H1 (cell line): ENCODE data around the gene TBC1D22A. TPM values are rescaled to one million over a fixed set of nuclear protein-coding genes. Genes with fewer than 3 reads are reported as not detected.

Source experiments
- CTCF ChIA-PET: fragments of 300-600 bp; sonication (Branson Sonifier 250); formaldehyde crosslinking; loops from one replicate; lab custom pipeline; 2021; ENCODE audit not compliant: partially characterized antibody; lab: Charles Lee
- POLR2A ChIA-PET: fragments of 300-600 bp; sonication (Branson Sonifier 250); formaldehyde crosslinking; loops from one replicate; lab custom pipeline; 2021; ENCODE audit warnings: inconsistent platforms; ENCODE audit not compliant: partially characterized antibody; lab: Charles Lee
- DNase-seq, 2 experiments: peaks; one replicate each; pipeline versions ENCODE4 v3.0.0 to v3.0.0-alpha.2; 2010 to 2022; ENCODE audit warnings: low spot score in 2 of 2, low read depth in 1 of 2, mixed read lengths in 1 of 2
- FAIRE-seq: peaks from 2 replicates; lab custom pipeline; 2011; peaks lifted over from hg19 to GRCh38; lab: Jason Lieb, UNC
- H2AFZ ChIP-seq: 2 replicates; pipeline ENCODE4 v1.8.1; 2012; ENCODE audit warnings: low read length, inconsistent platforms
- H2AK5ac ChIP-seq: 2 replicates; pipeline ENCODE4 v1.6.1; 2013; ENCODE audit warnings: low read depth, low read length
- H2BK120ac ChIP-seq: replicated peaks from 2 replicates; pipeline ENCODE3; 2013; ENCODE audit warnings: low read depth, low read length, inconsistent platforms
- H2BK12ac ChIP-seq: 2 replicates; pipeline ENCODE4 v1.6.1; 2013; ENCODE audit warnings: low read depth, low read length
- H2BK15ac ChIP-seq: 2 replicates; pipeline ENCODE4 v1.6.1; 2013; ENCODE audit warnings: low read length
- H2BK20ac ChIP-seq: 2 replicates; pipeline ENCODE4 v1.6.1; 2013; ENCODE audit warnings: low read length
- H2BK5ac ChIP-seq: 2 replicates; pipeline ENCODE4 v1.6.1; 2013; ENCODE audit warnings: low read depth, low read length
- H3K14ac ChIP-seq: 2 replicates; pipeline ENCODE4 v1.6.1; 2013; ENCODE audit warnings: inconsistent platforms; ENCODE audit not compliant: insufficient read length
- H3K18ac ChIP-seq: 2 replicates; pipeline ENCODE4 v1.6.1; 2013; ENCODE audit warnings: low read length; ENCODE audit errors: extremely low read depth
- H3K23ac ChIP-seq: 2 replicates; pipeline ENCODE4 v1.6.1; 2013; ENCODE audit warnings: inconsistent platforms; ENCODE audit not compliant: insufficient read length
- H3K23me2 ChIP-seq: 2 replicates; pipeline ENCODE4 v1.6.1; 2013; ENCODE audit warnings: low read depth, low read length
- H3K27ac ChIP-seq: 2 replicates; pipeline ENCODE4 v1.6.1; 2011; ENCODE audit warnings: low read depth, low read length, inconsistent platforms
- H3K27me3 ChIP-seq, 4 experiments: replicated peaks in 1 of 4; 1 replicate in 1 of 4; 2 replicates in 3 of 4; pipeline versions ENCODE4 v1.6.1 to v1.8.1; 2011 to 2013; ENCODE audit warnings: low read length in 3 of 4, mild to moderate bottlenecking in 3 of 4, inconsistent platforms in 2 of 4, mixed read lengths in 2 of 4, moderate library complexity in 1 of 4; ENCODE audit not compliant: control insufficient read depth in 3 of 4, insufficient read depth in 3 of 4; ENCODE audit errors: extremely low read depth in 1 of 4
- H3K36me3 ChIP-seq, 4 experiments: 2 replicates each; pipeline versions ENCODE4 v1.6.1 to v1.8.1; 2011 to 2013; ENCODE audit warnings: mild to moderate bottlenecking in 4 of 4, low read length in 3 of 4, moderate library complexity in 2 of 4, control low read depth in 1 of 4, inconsistent platforms in 1 of 4; ENCODE audit not compliant: insufficient read depth in 4 of 4, control insufficient read depth in 2 of 4
- H3K4ac ChIP-seq: replicated peaks from 2 replicates; pipeline ENCODE3; 2013; ENCODE audit warnings: low read length, low read depth, mixed read lengths, inconsistent platforms; ENCODE audit not compliant: insufficient read length
- H3K4me1 ChIP-seq, 4 experiments: replicated peaks in 1 of 4; 1 replicate in 1 of 4; 2 replicates in 3 of 4; pipeline versions ENCODE4 v1.6.1 to v1.8.1; 2011 to 2013; ENCODE audit warnings: low read length in 3 of 4, inconsistent platforms in 2 of 4, mixed read lengths in 1 of 4; ENCODE audit not compliant: insufficient read depth in 4 of 4, control insufficient read depth in 3 of 4
- H3K4me2 ChIP-seq, 2 experiments: 2 replicates each; pipeline versions ENCODE4 v1.6.1 to v1.8.1; 2011 to 2013; ENCODE audit warnings: low read depth in 2 of 2, low read length in 2 of 2, control low read depth in 1 of 2, inconsistent platforms in 1 of 2, mild to moderate bottlenecking in 1 of 2; ENCODE audit not compliant: insufficient read depth in 1 of 2
- H3K4me3 ChIP-seq, 4 experiments: fragments of 200-600, 300-600 bp in 1 of 4; sonication (generic), shearing (Covaris generic), sonication (Bioruptor Twin) in 1 of 4; 2 replicates each; pipeline versions ENCODE4 v1.5.1 to v1.8.1; 2011 to 2016; ENCODE audit warnings: low read length in 4 of 4, low read depth in 3 of 4, control low read depth in 2 of 4, inconsistent platforms in 2 of 4, mild to moderate bottlenecking in 2 of 4, mixed read lengths in 1 of 4, moderate library complexity in 1 of 4; ENCODE audit not compliant: insufficient read depth in 2 of 4; ENCODE audit errors: extremely low read depth in 1 of 4
- H3K56ac ChIP-seq: replicated peaks from 2 replicates; pipeline ENCODE3; 2013; ENCODE audit warnings: low read depth, mild to moderate bottlenecking, mixed read lengths, low read length, inconsistent platforms; ENCODE audit not compliant: insufficient read length
- H3K79me1 ChIP-seq: 2 replicates; pipeline ENCODE4 v1.6.1; 2013; ENCODE audit warnings: low read depth, low read length, control low read depth
- H3K79me2 ChIP-seq, 2 experiments: 2 replicates each; pipeline versions ENCODE4 v1.6.1 to v1.8.1; 2012 to 2013; ENCODE audit warnings: low read length in 2 of 2, mild to moderate bottlenecking in 2 of 2, inconsistent platforms in 1 of 2; ENCODE audit not compliant: insufficient read depth in 2 of 2, control insufficient read depth in 1 of 2
- H3K9ac ChIP-seq, 4 experiments: replicated peaks in 1 of 4; 1 replicate in 1 of 4; 2 replicates in 3 of 4; pipeline versions ENCODE4 v1.6.1 to v1.8.1; 2011 to 2013; ENCODE audit warnings: low read depth in 3 of 4, low read length in 3 of 4, control low read depth in 2 of 4, mild to moderate bottlenecking in 2 of 4, moderate library complexity in 2 of 4, inconsistent platforms in 1 of 4; ENCODE audit errors: extremely low read depth in 1 of 4
- H3K9me3 ChIP-seq, 2 experiments: 2 replicates each; pipeline versions ENCODE4 v1.6.1 to v1.8.1; 2012 to 2013; ENCODE audit warnings: mild to moderate bottlenecking in 2 of 2, moderate library complexity in 2 of 2, control low read depth in 1 of 2, inconsistent platforms in 1 of 2, low read depth in 1 of 2, low read length in 1 of 2, mixed read lengths in 1 of 2; ENCODE audit not compliant: insufficient read depth in 2 of 2
- H4K20me1 ChIP-seq, 2 experiments: replicated peaks in 1 of 2; 2 replicates each; pipeline versions ENCODE3 to v1.8.1; 2011 to 2013; ENCODE audit warnings: inconsistent platforms in 2 of 2, low read length in 2 of 2, mild to moderate bottlenecking in 1 of 2; ENCODE audit not compliant: insufficient read depth in 2 of 2, control insufficient read depth in 1 of 2
- H4K5ac ChIP-seq: 2 replicates; pipeline ENCODE4 v1.6.1; 2013; ENCODE audit warnings: low read length, low read depth, mixed read lengths, inconsistent platforms; ENCODE audit not compliant: insufficient read length
- H4K8ac ChIP-seq: 2 replicates; pipeline ENCODE4 v1.8.0; 2013; ENCODE audit warnings: mild to moderate bottlenecking, moderate library complexity, low read length, inconsistent platforms; ENCODE audit not compliant: insufficient read depth; ENCODE audit errors: extremely low read depth
- H4K91ac ChIP-seq: replicated peaks from 2 replicates; pipeline ENCODE3; 2013; ENCODE audit warnings: low read length, mixed read lengths, inconsistent platforms; ENCODE audit not compliant: insufficient read length
- CEBPB ChIP-seq: IDR thresholded peaks from 2 replicates; pipeline ENCODE4 v1.6.1; 2012; ENCODE audit warnings: low read depth, low read length
- HDAC6 ChIP-seq: IDR thresholded peaks from one replicate; pipeline ENCODE4 v1.7.1; 2012; ENCODE audit warnings: low read depth, mild to moderate bottlenecking, inconsistent platforms, low read length, moderate library complexity
- SIN3A ChIP-seq, 2 experiments: IDR thresholded peaks in 1 of 2; conservative IDR thresholded peaks in 1 of 2; 2 replicates each; pipeline ENCODE4 v1.6.1; 2011 to 2012; ENCODE audit warnings: low read length in 2 of 2, improper control_type of control experiment in 1 of 2, low read depth in 1 of 2, mild to moderate bottlenecking in 1 of 2
- WGBS, 2 experiments: shearing (Covaris generic) in 1 of 2; methylation state at CpG; one replicate each; pipeline versions ENCODE4 v1.1.6 to v1.1.7; 2013 to 2015; ENCODE audit warnings: low lambda C conversion rate in 2 of 2, mixed read lengths in 2 of 2, inconsistent platforms in 1 of 2, low coverage in 1 of 2, missing lambda C conversion rate in 1 of 2; ENCODE audit not compliant: insufficient replicate concordance in 2 of 2, insufficient coverage in 1 of 2, insufficient read length in 1 of 2; ENCODE audit errors: extremely low coverage in 1 of 2, missing lambda C conversion rate in 1 of 2; 5-methylcytosine and 5-hydroxymethylcytosine counted together
- polyA plus RNA-seq, 7 experiments: library from polyadenylated mRNA; depleted of rRNA in 3 of 7; stranded (reverse) in 5 of 7; unstranded in 2 of 7; fragments of >200 nt in 5 of 7; fragments of 200-250 nt in 2 of 7; gene quantifications; 1 replicate in 5 of 7; 2 replicates in 1 of 7; 4 replicates in 1 of 7; pipeline versions ENCODE4 v1.2.1 to v1.2.3, GENCODE V29; 2011 to 2013; ENCODE audit warnings: missing spikeins in 2 of 7, mixed read lengths in 2 of 7
- total RNA-seq: library from RNA; stranded (reverse); fragmentation: NEBNext Ultra II Directional; extraction: Animal tissue kit (Norgen Biotek cat#: 25700); gene quantifications from 2 replicates; pipeline ENCODE4 v1.2.1, GENCODE V29; 2021
- TF ChIP-seq, protein P1 (sequence below): IDR thresholded peaks from 2 replicates; pipeline ENCODE4 v1.6.1; 2011; ENCODE audit warnings: low read depth, mild to moderate bottlenecking, low read length; ENCODE audit not compliant: insufficient read depth

TBC1D22A gene
- total and polyA plus RNA-seq, 2 of the 8 experiments (the other 6 are each of a cell fraction or from before 2014, with no cell fraction given), result 11.9 to 18.4 TPM

DNA sequence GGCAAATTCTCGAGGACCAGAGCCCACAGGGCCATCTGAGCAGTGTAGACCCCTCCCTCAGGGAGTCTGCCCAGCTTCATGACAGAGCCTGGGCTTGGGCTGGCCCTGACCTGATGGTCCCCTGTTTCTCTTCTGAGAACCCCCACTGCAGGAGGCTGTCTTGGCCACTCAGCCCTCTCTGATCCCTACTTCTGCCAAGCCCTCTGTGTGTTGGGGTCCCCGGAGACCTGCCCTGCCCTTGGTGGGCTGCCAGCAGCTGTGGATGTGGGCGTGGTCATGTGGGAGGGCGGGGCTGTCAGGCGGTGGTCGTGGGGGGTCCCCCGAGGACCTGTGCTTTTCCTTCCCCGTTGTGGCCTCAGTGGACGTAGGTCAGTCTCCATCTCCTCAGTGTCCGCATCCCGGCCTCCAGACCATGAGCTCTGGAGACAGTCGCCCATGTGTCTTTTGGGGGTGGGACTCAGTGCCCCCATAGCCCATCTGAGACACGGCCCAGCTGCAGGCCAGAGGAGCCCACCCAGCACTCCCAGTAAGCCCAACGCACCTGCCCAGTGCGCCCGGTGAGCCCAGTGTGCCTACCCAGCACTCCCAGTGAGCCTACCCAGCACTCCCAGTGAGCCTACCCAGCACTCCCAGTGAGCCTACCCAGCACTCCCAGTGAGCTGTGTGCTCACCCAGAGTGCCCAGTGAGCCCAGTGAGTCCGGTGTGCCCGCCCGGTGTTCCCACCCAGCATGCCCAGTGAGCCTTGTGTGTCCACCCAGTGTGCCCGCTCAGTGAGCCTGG, 409.2 kb downstream of the TBC1D22A start:
- H3K36me3 ChIP-seq, result 0 out of 8 replicates have a peak, but pooled peaks cover 0 to 2% (median 0%) of the 10 kb centered on the region in 4 experiments
- no peak overlapping the region for H3K9ac ChIP-seq
- H3K14ac ChIP-seq, result no peak overlapping the region
- no peak overlapping the region for H2BK5ac ChIP-seq
- no peak overlapping the region for H2AK5ac ChIP-seq
- H3K18ac ChIP-seq, result no peak overlapping the region
- H2BK15ac ChIP-seq, result no peak overlapping the region
- peaks cover 0 to 2% of the 10 kb centered on the region in 2 experiments; a peak in 1 of 4 replicates for H3K9me3 ChIP-seq
- no peaks in the 10 kb centered on the region for H3K23me2 ChIP-seq
- H2AFZ ChIP-seq, result no peak overlapping the region
- H4K91ac ChIP-seq, result no peak overlapping the region
- no peaks in the 10 kb centered on the region for H4K20me1 ChIP-seq
- H2BK120ac ChIP-seq, result no peak overlapping the region
- TF ChIP-seq CEBPB (no peak), SIN3A (conservative IDR thresholded peaks at IDR 0.05 in 1 of 2, IDR thresholded peaks at IDR 0.05 in 1 of 2; ENCODE audit: low read depth in 1 of 2, low read length in 2 of 2) (no peak), HDAC6 (no peak)
- TF ChIP-seq, protein P1, sequence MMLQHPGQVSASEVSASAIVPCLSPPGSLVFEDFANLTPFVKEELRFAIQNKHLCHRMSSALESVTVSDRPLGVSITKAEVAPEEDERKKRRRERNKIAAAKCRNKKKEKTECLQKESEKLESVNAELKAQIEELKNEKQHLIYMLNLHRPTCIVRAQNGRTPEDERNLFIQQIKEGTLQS, result no peak
- no peak overlapping the region for H3K23ac ChIP-seq
- ChIA-PET CTCF (no interaction called here), POLR2A (no interaction called here)
- DNase-seq (no peak), FAIRE-seq (no peak)
- no peaks in the 10 kb centered on the region for H3K4me1 ChIP-seq
- no peak overlapping the region for H3K4me3 ChIP-seq
- WGBS, 2 experiments, result 92% methylated on average over 17 of the region's 20 CpGs; no CpG with 5 or more reads in 1 of the 2 experiments
- H3K79me2 ChIP-seq, result no peaks in the 10 kb centered on the region
- no peak overlapping the region for H3K4ac ChIP-seq
- H3K27me3 ChIP-seq, result no peaks in the 10 kb centered on the region
- H3K56ac ChIP-seq, result no peak overlapping the region
- H2BK20ac ChIP-seq, result no peak overlapping the region
- no peaks in the 10 kb centered on the region for H3K79me1 ChIP-seq
- H2BK12ac ChIP-seq, result no peak overlapping the region
- H3K4me2 ChIP-seq, result no peak overlapping the region
- no peak overlapping the region for H4K5ac ChIP-seq
- no peak overlapping the region; the same call in 1 of the 2 replicates for H4K8ac ChIP-seq
- no peak overlapping the region for H3K27ac ChIP-seq
